Large intestine (tissue), 12 donors: ENCODE data around the gene CORO1A. TPM values are rescaled to one million over a fixed set of nuclear protein-coding genes. Genes with fewer than 3 reads are reported as not detected.
A peak's percentile ranks its signal among the peaks of the same experiment; 100 is the strongest.

Experiments
- DNase-seq, 2 donors: peaks; one replicate each; pipeline versions ENCODE4 v3.0.0 to v3.0.0-alpha.2; 2013
- H3K27ac ChIP-seq: one replicate; pipeline ENCODE4 v1.5.1; 2013; ENCODE audit warnings: low read length
- H3K27me3 ChIP-seq: 2 replicates; pipeline ENCODE4 v1.6.1; 2013; ENCODE audit warnings: low read length; ENCODE audit not compliant: control insufficient read depth, insufficient read depth
- H3K36me3 ChIP-seq: 2 replicates; pipeline ENCODE4 v1.6.1; 2013; ENCODE audit warnings: low read length; ENCODE audit not compliant: control insufficient read depth, insufficient read depth
- H3K4me1 ChIP-seq: one replicate; pipeline ENCODE4 v1.6.1; 2013; ENCODE audit warnings: low read length; ENCODE audit not compliant: control insufficient read depth, insufficient read depth
- H3K4me3 ChIP-seq: one replicate; pipeline ENCODE4 v1.5.1; 2013; ENCODE audit warnings: low read length
- H3K9me3 ChIP-seq: one replicate; pipeline ENCODE4 v1.6.1; 2013; ENCODE audit warnings: mild to moderate bottlenecking, low read depth, low read length, moderate library complexity; ENCODE audit not compliant: control insufficient read depth
- WGBS: methylation state at CpG from one replicate; pipeline ENCODE4 v1.1.5; 2013; ENCODE audit warnings: low lambda C conversion rate; ENCODE audit not compliant: insufficient coverage; 5-methylcytosine and 5-hydroxymethylcytosine counted together
- long read RNA-seq, 11 donors: transcript quantifications; one replicate each; lab custom pipeline, GENCODE V29; 2026
- polyA plus RNA-seq: library from polyadenylated mRNA; unstranded; fragments of 120-200 nt; gene quantifications from one replicate; pipeline ENCODE4 v1.2.1, GENCODE V29; 2013

Gene CORO1A
- 36.7 TPM for polyA plus RNA-seq
- long read RNA-seq, donor 1, transcript CORO1A-201 (11 exons, 1,803 nt): major isoform, 6 of 11 reads
- long read RNA-seq, donor 1, partial matches to known transcripts: 5 of 11 reads
- long read RNA-seq, donor 1, other reads (novel, unspliced or antisense): 0 of 11 reads
- long read RNA-seq, donor 2, transcript CORO1A-201 (11 exons, 1,803 nt): major isoform, 9 of 153 reads
- long read RNA-seq, donor 2, partial matches to known transcripts: 21 of 153 reads
- long read RNA-seq, donor 2, other reads (novel, unspliced or antisense): 122 of 153 reads
- long read RNA-seq, donor 3: 0 reads
- long read RNA-seq, donor 4, partial matches to known transcripts: 0 of 1 reads
- long read RNA-seq, donor 4, other reads (novel, unspliced or antisense): 0 of 1 reads
- long read RNA-seq, donor 5, transcript CORO1A-201 (11 exons, 1,803 nt): major isoform, 7 of 7 reads
- long read RNA-seq, donor 5, partial matches to known transcripts: 0 of 7 reads
- long read RNA-seq, donor 5, other reads (novel, unspliced or antisense): 0 of 7 reads
- long read RNA-seq, donor 6, transcript CORO1A-201 (11 exons, 1,803 nt): major isoform, 11 of 17 reads
- long read RNA-seq, donor 6, partial matches to known transcripts: 5 of 17 reads
- long read RNA-seq, donor 6, other reads (novel, unspliced or antisense): 0 of 17 reads
- long read RNA-seq, donor 7, partial matches to known transcripts: 6 of 8 reads
- long read RNA-seq, donor 7, other reads (novel, unspliced or antisense): 0 of 8 reads
- long read RNA-seq, donor 8, transcript CORO1A-201 (11 exons, 1,803 nt): major isoform, 11 of 13 reads
- long read RNA-seq, donor 8, partial matches to known transcripts: 0 of 13 reads
- long read RNA-seq, donor 8, other reads (novel, unspliced or antisense): 0 of 13 reads
- long read RNA-seq, donor 9, transcript CORO1A-201 (11 exons, 1,803 nt): major isoform, 9 of 15 reads
- long read RNA-seq, donor 9, partial matches to known transcripts: 6 of 15 reads
- long read RNA-seq, donor 9, other reads (novel, unspliced or antisense): 0 of 15 reads
- long read RNA-seq, donor 10, transcript CORO1A-201 (11 exons, 1,803 nt): major isoform, 17 of 19 reads
- long read RNA-seq, donor 10, partial matches to known transcripts: 0 of 19 reads
- long read RNA-seq, donor 10, other reads (novel, unspliced or antisense): 0 of 19 reads
- long read RNA-seq, donor 11, transcript CORO1A-201 (11 exons, 1,803 nt): major isoform, 8 of 13 reads
- long read RNA-seq, donor 11, partial matches to known transcripts: 5 of 13 reads
- long read RNA-seq, donor 11, other reads (novel, unspliced or antisense): 0 of 13 reads

DNA sequence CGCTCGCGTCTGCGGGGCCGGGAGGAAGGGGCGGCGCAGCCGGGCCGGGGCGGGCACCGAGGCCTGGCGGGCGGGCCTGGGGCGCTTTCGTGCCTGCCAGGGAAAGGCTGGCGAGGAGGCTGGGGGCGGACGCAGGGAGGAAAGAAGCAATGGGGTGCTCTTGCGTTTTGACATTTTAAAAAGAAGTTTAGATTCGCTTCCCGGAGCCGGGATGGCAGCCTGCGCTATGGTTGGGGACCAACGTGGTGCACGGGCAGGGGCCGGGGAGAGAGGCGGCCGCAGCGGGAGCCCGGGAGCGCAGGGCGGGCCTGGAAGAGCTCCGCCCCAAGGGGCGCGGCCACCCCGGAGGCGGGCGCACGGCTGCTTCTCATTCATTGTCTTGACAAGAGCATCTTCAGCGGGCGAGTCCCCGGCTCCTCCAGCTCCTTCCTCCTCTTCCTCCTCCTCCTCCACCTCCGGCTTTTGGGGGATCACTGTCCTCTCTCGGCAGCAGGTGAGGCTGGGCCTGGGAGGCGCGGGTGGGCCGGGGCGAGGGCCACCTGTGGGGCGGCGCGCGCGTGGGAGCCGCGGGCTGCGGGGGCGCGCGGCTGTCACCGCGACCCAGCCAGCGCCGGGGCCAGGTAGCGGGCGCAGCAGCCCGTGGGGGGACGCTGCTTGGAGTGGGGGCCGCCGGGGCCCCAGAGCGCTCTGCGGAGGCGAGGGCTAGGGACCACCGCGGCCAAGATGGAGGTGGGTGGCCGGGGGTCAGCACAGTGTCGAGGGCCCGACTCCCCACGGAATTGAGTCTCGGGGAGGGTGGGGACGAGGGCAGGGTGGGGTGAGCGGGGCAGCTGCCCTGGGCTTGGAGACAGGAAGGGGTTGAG lies at the start of gene CORO1A:
CORO1A (plus strand) TSS at position 370 of the 863 bp plus-strand sequence. CDS start 1,608 bp downstream, outside the sequence.
- peak within 1 kb of the TSS; percentile 32 for H3K27ac ChIP-seq
- peaks cover 24% of the 10 kb centered on the region for H3K4me1 ChIP-seq
- no peaks in the 10 kb centered on the region for H3K36me3 ChIP-seq
- WGBS: no CpG with 5 or more reads among the region's 81 CpGs
- H3K4me3 ChIP-seq: peak within 1 kb of the TSS; percentile 62
- DNase-seq: peak; percentile 70 to 86
- no peaks in the 10 kb centered on the region for H3K9me3 ChIP-seq
- H3K27me3 ChIP-seq: peaks cover 7% of the 10 kb centered on the region

DNA sequence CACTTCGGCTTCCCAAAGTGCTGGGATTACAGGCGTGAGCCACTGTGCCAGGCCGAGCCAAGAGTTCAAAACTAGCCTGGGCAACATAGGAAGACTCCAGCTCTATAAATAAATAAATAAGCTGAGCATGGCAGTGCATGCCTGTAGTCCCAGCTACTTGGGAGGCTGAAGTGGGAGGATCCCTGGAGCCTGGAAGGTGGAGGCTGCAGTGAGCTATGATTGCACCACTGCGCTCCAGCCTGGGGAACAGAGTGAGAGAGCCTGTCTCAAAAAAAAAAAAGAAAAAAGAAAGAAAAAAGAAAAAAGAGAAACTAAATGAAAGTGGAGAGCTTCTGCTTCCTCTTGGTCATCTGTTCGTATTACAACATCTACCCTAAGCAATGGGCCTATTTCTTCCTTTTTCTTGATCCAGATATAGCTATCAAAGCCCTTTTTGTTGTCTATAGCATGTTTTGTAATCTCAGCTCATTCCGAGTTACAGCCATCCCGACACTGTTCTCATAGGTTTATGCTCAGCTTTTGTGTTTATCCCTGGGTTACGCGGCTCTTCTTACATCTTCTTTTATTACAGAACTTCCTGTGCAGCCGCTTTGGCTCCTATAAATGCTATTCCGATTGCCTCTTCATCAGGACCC lies 46.3 kb upstream of the CORO1A start:
- Histone ChIP-seq H3K4me3 (no peak overlapping the region), H3K27ac (no peak overlapping the region), H3K4me1 (peaks cover 10% of the 10 kb centered on the region), H3K27me3 (no peaks in the 10 kb centered on the region), H3K9me3 (no peaks in the 10 kb centered on the region), H3K36me3 (no peaks in the 10 kb centered on the region)
- WGBS: 76% methylated on average over 3 of the region's 11 CpGs
- DNase-seq: no peak

DNA sequence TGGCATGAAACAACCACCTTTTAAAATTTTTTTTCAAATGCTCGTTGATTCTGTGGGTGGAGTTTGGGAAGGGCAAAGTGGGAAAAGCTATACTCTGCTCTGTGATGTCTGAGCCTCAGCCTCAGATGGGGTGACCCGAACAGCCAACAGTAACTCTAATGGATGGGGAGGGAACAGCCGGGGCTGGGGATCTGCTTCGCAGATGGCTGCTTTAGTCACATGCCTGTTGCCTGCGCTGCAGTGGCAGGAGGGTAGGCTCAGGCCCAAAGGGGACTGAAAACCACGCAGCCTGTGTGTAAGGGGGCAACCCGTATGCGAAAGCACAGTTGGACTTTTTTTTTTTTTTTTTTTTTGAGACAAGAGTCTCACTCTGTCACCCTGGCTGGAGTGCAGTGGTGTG lies 45.5 kb upstream of the CORO1A start:
- Histone ChIP-seq H3K27ac (no peak overlapping the region), H3K4me1 (peaks cover 10% of the 10 kb centered on the region), H3K4me3 (no peak overlapping the region), H3K9me3 (no peaks in the 10 kb centered on the region), H3K27me3 (no peaks in the 10 kb centered on the region), H3K36me3 (no peaks in the 10 kb centered on the region)
- WGBS: no CpG with 5 or more reads among the region's 8 CpGs
- no peak for DNase-seq

- peak overlapping the region; percentile 25 for H3K27ac ChIP-seq
- 8% methylated on average over 3 of the region's 13 CpGs for WGBS
- H3K9me3 ChIP-seq: no peaks in the 10 kb centered on the region
- peak; percentile 39 to 76 for DNase-seq
- H3K4me1 ChIP-seq: peaks cover 10% of the 10 kb centered on the region
- H3K4me3 ChIP-seq: no peak overlapping the region
- H3K36me3 ChIP-seq: no peaks in the 10 kb centered on the region
- no peaks in the 10 kb centered on the region for H3K27me3 ChIP-seq
These were observed 43.6 kb upstream of the CORO1A start for GRCh38 chr16:30139583-30140481.

- Histone ChIP-seq H3K36me3 (no peaks in the 10 kb centered on the region), H3K4me3 (no peak overlapping the region), H3K27ac (no peak overlapping the region), H3K4me1 (peaks cover 10% of the 10 kb centered on the region), H3K27me3 (no peaks in the 10 kb centered on the region), H3K9me3 (no peaks in the 10 kb centered on the region)
- DNase-seq: no peak
- no CpG with 5 or more reads among the region's 2 CpGs for WGBS
These were observed 41.7 kb upstream of the CORO1A start for GRCh38 chr16:30141750-30142149.

DNA sequence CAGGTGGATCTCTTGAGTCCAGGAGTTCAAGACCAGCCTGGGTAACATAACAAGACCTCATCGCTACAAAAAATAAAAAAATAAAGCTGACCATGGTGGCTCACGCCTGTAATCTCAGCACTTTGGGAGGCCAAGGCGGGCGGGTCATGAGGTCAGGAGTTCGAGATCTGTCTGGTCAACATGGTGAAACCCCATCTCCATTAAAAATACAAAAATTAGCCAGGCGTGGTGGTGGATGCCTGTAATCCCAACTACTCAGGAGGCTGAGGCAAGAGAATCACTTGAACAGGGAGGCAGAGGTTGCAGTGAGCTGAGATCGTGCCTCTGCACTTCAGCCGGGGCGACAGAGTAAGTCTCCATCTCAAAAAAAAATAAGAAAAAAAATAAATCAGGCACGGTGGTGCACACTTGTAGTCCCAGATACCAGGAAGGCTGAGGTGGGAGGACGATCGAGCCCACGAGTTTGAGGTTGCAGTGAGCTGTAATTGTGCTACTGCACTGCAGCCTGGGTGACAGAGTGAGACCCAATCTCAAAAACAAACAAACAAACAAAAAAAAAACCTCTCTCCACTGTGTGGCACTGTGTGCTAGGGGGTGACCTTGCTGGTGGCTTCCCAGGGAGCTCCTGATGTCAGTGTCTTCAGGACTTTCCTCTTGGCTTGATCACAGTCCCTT lies 40.6 kb upstream of the CORO1A start:
- DNase-seq: no peak

DNA sequence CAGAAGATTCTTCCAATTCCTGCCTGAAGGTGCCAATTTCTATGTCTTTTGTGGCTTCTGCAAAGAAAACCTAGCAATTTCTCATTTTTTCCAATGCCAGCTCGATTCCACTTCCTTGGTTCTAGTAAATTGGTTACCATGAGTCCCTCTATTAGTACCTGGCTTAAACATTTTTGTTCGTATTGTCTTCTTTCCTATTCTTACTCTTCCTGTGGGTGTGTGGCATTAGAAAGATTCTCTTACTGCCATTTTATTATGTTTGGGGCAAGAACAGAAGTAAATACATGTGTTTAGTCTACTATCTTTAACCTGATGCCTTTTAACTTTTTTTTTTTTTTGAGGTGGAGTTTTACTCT lies 40.1 kb upstream of the CORO1A start:
- H3K4me1 ChIP-seq: peaks cover 10% of the 10 kb centered on the region
- no peaks in the 10 kb centered on the region for H3K9me3 ChIP-seq
- H3K36me3 ChIP-seq: no peaks in the 10 kb centered on the region
- no peaks in the 10 kb centered on the region for H3K27me3 ChIP-seq
- no peak overlapping the region for H3K4me3 ChIP-seq
- no peak for DNase-seq
- no CpG with 5 or more reads among the region's 2 CpGs for WGBS
- no peak overlapping the region for H3K27ac ChIP-seq

More for the DNA sequence above, 40.6 kb upstream of the CORO1A start:
- Histone ChIP-seq H3K36me3 (no peaks in the 10 kb centered on the region), H3K27ac (no peak overlapping the region), H3K27me3 (no peaks in the 10 kb centered on the region), H3K4me1 (peaks cover 10% of the 10 kb centered on the region), H3K9me3 (no peaks in the 10 kb centered on the region), H3K4me3 (no peak overlapping the region)
- WGBS: no CpG with 5 or more reads among the region's 13 CpGs

DNA sequence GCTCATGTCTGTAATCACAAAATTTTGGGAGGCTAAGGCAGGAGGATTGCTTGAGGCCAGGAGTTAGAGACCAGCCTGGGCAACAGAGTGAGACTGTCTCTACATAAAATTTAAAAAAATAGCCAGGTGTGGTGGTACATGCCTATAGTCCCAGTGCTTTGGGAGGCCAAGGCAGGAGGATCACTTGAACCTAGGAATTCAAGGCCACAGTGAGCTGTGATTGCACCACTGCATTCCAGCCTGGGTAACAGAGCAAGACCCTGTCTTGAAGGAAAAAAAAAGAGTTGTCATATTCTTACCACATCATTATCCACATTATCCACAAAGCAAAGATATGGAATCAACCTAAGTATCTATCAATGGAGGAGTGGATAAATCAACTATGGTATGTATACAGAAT lies 39.4 kb upstream of the CORO1A start:
- Histone ChIP-seq H3K9me3 (peaks cover under 1% of the 10 kb centered on the region), H3K27ac (no peak overlapping the region), H3K36me3 (no peaks in the 10 kb centered on the region), H3K4me1 (peaks cover 10% of the 10 kb centered on the region), H3K27me3 (no peaks in the 10 kb centered on the region), H3K4me3 (no peak overlapping the region)
- no peak for DNase-seq
